Measurements from ENCODE around the gene ZNF160. TPM values are rescaled to one million over a fixed set of nuclear protein-coding genes. Genes with fewer than 3 reads are reported as not detected.

The ZNF160 gene
- total and polyA plus RNA-seq, 2 donors (not counting 1 experiment from before 2014, with no cell fraction given) = 21.0 to 28.9 TPM

DNA sequence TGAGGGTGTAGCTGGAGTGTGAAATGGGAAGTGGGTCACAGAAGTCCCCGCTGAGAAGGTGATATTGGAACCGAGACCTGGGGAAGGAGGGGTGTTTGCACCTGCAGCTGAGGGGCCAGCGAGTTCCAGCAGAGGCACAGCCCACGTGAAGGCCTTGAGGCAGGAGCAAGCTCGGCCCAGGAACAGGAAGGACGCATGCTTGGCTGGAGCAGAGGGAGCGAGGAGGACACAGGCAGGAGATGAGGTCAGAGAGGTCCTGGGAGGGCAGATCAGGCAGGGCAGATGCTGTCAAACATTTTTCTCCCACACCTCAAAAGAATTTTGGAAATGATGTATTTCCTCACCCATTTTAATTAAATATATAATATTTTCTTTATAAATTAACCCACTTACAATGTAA, 20.2 kb upstream of the ZNF160 start:
- no peak for TF ChIP-seq EZH2 (IDR thresholded peaks at IDR 0.05; ENCODE audit: low read length, missing control alignments)
- no peak for TF ChIP-seq CTCF (conservative IDR thresholded peaks at IDR 0.05 in 1 of 2, IDR thresholded peaks at IDR 0.05 in 1 of 2; ENCODE audit: low read depth in 1 of 2, low read length in 2 of 2)
- Histone ChIP-seq H3K27ac (ENCODE audit: insufficient read depth, low read length) (no peak overlapping the region), H3K79me2 (ENCODE audit: control insufficient read depth, insufficient read depth, low read length) (no peaks in the 10 kb centered on the region), H3K9me3 (ENCODE audit: control insufficient read depth, insufficient read depth, low read depth, low read length) (no peaks in the 10 kb centered on the region), H3K36me3 (ENCODE audit: control insufficient read depth, insufficient read depth, low read length) (no peaks in the 10 kb centered on the region), H2AFZ (ENCODE audit: low read length) (no peak overlapping the region), H3K9ac (ENCODE audit: insufficient read depth, low read length) (no peak overlapping the region), H3K4me3 (replicated peaks in 1 of 4; ENCODE audit: control extremely low read depth in 1 of 4, insufficient read depth in 1 of 4, low read depth in 3 of 4, low read length in 4 of 4) (no peak overlapping the region), H3K4me2 (ENCODE audit: extremely low read depth, insufficient read depth, low read length) (no peak overlapping the region), H3K4me1 (ENCODE audit: control insufficient read depth, extremely low read depth, insufficient read depth, low read length) (no peaks in the 10 kb centered on the region), H4K20me1 (ENCODE audit: control insufficient read depth, extremely low read depth, insufficient read depth, low read length) (no peaks in the 10 kb centered on the region), H3K27me3 (ENCODE audit: control insufficient read depth, insufficient read depth, low read length) (no peaks in the 10 kb centered on the region)
- DNase-seq (ENCODE audit: low read depth in 2 of 2) = no peak

GRCh38 chr19:53112286-53112685, 9.1 kb upstream of the ZNF160 start:
- Histone ChIP-seq H3K79me2 (ENCODE audit: control insufficient read depth, insufficient read depth, low read length) (no peaks in the 10 kb centered on the region), H2AFZ (ENCODE audit: low read length) (no peak overlapping the region), H3K27me3 (ENCODE audit: control insufficient read depth, insufficient read depth, low read length) (no peaks in the 10 kb centered on the region), H3K4me2 (ENCODE audit: extremely low read depth, insufficient read depth, low read length) (no peak overlapping the region), H3K9me3 (ENCODE audit: control insufficient read depth, insufficient read depth, low read depth, low read length) (no peaks in the 10 kb centered on the region), H3K4me1 (ENCODE audit: control insufficient read depth, extremely low read depth, insufficient read depth, low read length) (no peaks in the 10 kb centered on the region), H3K9ac (ENCODE audit: insufficient read depth, low read length) (no peak overlapping the region), H4K20me1 (ENCODE audit: control insufficient read depth, extremely low read depth, insufficient read depth, low read length) (no peaks in the 10 kb centered on the region), H3K27ac (ENCODE audit: insufficient read depth, low read length) (no peak overlapping the region), H3K36me3 (ENCODE audit: control insufficient read depth, insufficient read depth, low read length) (peaks cover 2% of the 10 kb centered on the region), H3K4me3 (replicated peaks in 1 of 4; ENCODE audit: control extremely low read depth in 1 of 4, insufficient read depth in 1 of 4, low read depth in 3 of 4, low read length in 4 of 4) (no peak overlapping the region)
- DNase-seq (ENCODE audit: low read depth in 2 of 2) = peak in 1 of 2 donors; percentile 34
- no peak for TF ChIP-seq EZH2 (IDR thresholded peaks at IDR 0.05; ENCODE audit: low read length, missing control alignments)
- TF ChIP-seq CTCF (conservative IDR thresholded peaks at IDR 0.05 in 1 of 2, IDR thresholded peaks at IDR 0.05 in 1 of 2; ENCODE audit: low read depth in 1 of 2, low read length in 2 of 2) = no peak

DNA sequence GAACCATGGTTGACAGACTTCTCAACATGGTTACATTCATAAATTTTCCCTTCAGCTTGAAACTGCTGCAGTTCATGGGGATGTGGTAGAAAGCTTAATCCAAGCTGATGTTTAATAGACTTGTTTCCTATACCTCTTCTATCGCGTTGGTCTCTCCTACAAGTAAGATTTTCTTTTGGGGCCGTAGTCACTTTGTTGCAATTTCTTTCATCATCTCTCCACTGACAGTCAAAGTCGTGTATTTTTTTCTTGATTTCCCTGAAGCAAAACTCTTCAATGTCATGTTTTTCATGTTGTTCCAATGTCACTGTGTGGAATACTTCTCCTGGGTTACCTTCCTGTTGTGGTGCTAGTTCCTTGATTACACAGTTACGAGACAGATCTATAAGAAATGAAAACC, 6.3 kb upstream of the ZNF160 start:
- no peak overlapping the region for H3K4me2 ChIP-seq (ENCODE audit: extremely low read depth, insufficient read depth, low read length)
- H2AFZ ChIP-seq (ENCODE audit: low read length) = no peak overlapping the region
- no peaks in the 10 kb centered on the region for H3K27me3 ChIP-seq (ENCODE audit: control insufficient read depth, insufficient read depth, low read length)
- no peak overlapping the region for H3K9ac ChIP-seq (ENCODE audit: insufficient read depth, low read length)
- no peaks in the 10 kb centered on the region for H3K4me1 ChIP-seq (ENCODE audit: control insufficient read depth, extremely low read depth, insufficient read depth, low read length)
- H3K4me3 ChIP-seq (replicated peaks in 1 of 4; ENCODE audit: control extremely low read depth in 1 of 4, insufficient read depth in 1 of 4, low read depth in 3 of 4, low read length in 4 of 4) = no peak overlapping the region
- no peak overlapping the region for H3K27ac ChIP-seq (ENCODE audit: insufficient read depth, low read length)
- DNase-seq (ENCODE audit: low read depth in 2 of 2) = no peak
- H4K20me1 ChIP-seq (ENCODE audit: control insufficient read depth, extremely low read depth, insufficient read depth, low read length) = no peaks in the 10 kb centered on the region
- H3K9me3 ChIP-seq (ENCODE audit: control insufficient read depth, insufficient read depth, low read depth, low read length) = no peaks in the 10 kb centered on the region
- H3K79me2 ChIP-seq (ENCODE audit: control insufficient read depth, insufficient read depth, low read length) = no peaks in the 10 kb centered on the region
- peaks cover 2% of the 10 kb centered on the region for H3K36me3 ChIP-seq (ENCODE audit: control insufficient read depth, insufficient read depth, low read length)
- no peak for TF ChIP-seq EZH2 (IDR thresholded peaks at IDR 0.05; ENCODE audit: low read length, missing control alignments)
- no peak for TF ChIP-seq CTCF (conservative IDR thresholded peaks at IDR 0.05 in 1 of 2, IDR thresholded peaks at IDR 0.05 in 1 of 2; ENCODE audit: low read depth in 1 of 2, low read length in 2 of 2)
